KMS-11 (cell line): ENCODE results near the gene MYO1C.
A peak's percentile ranks its signal among the peaks of the same experiment; 100 is the strongest.
"Not testable (repeated sequence)": the region's sequence is repeated elsewhere in the genome, so short reads cannot be mapped to it uniquely, and the experiment has no call there.

ENCODE experiments used
- H2AFZ ChIP-seq: fragments of 200-600 bp; sonication (generic); 2 replicates; pipeline ENCODE4 v1.6.1; 2016; ENCODE audit warnings: antibody characterized with exemption, mixed run types, low read depth
- H3K27ac ChIP-seq: fragments of 200-600 bp; sonication (generic); 2 replicates; pipeline ENCODE4 v1.6.1; 2016; ENCODE audit warnings: mild to moderate bottlenecking, mixed run types
- H3K27me3 ChIP-seq: fragments of 200-600 bp; sonication (generic); 2 replicates; pipeline ENCODE4 v1.6.1; 2017; ENCODE audit warnings: mild to moderate bottlenecking, low read depth, mixed run types, moderate library complexity; ENCODE audit not compliant: insufficient read depth
- H3K36me3 ChIP-seq: fragments of 200-600 bp; sonication (generic); 2 replicates; pipeline ENCODE4 v1.6.1; 2017; ENCODE audit warnings: mild to moderate bottlenecking, mixed run types; ENCODE audit not compliant: insufficient read depth
- H3K4me1 ChIP-seq: fragments of 200-600 bp; sonication (generic); 2 replicates; pipeline ENCODE4 v1.6.1; 2016; ENCODE audit warnings: mild to moderate bottlenecking, low read depth, mixed run types; ENCODE audit not compliant: poor library complexity, severe bottlenecking
- H3K4me2 ChIP-seq: fragments of 200-600 bp; sonication (generic); 2 replicates; pipeline ENCODE4 v1.7.0; 2016; ENCODE audit warnings: mild to moderate bottlenecking, mixed run types
- H3K4me3 ChIP-seq: fragments of 200-600 bp; sonication (generic); IDR thresholded peaks from 2 replicates; pipeline ENCODE4 v1.6.1; 2017; ENCODE audit warnings: low read depth, low read length, mixed read lengths; ENCODE audit not compliant: insufficient read depth
- H3K79me2 ChIP-seq: fragments of 200-600 bp; sonication (generic); 2 replicates; pipeline ENCODE4 v1.6.1; 2016; ENCODE audit warnings: low read depth, mixed run types; ENCODE audit not compliant: insufficient read depth
- H3K9ac ChIP-seq: fragments of 200-600 bp; sonication (generic); 2 replicates; pipeline ENCODE4 v1.6.1; 2016; ENCODE audit warnings: mild to moderate bottlenecking, mixed run types
- H4K20me1 ChIP-seq: fragments of 200-600 bp; sonication (generic); 2 replicates; pipeline ENCODE4 v1.6.1; 2016; ENCODE audit warnings: mild to moderate bottlenecking, mixed run types; ENCODE audit not compliant: insufficient read depth
- TF ChIP-seq, protein P1 (sequence below): fragments of 200-600 bp; sonication (generic); conservative IDR thresholded peaks from 2 replicates; pipeline ENCODE4 v1.6.1; 2017; ENCODE audit warnings: low read depth, mild to moderate bottlenecking, antibody characterized with exemption, low read length, moderate library complexity, mixed read lengths

The MYO1C gene

DNA sequence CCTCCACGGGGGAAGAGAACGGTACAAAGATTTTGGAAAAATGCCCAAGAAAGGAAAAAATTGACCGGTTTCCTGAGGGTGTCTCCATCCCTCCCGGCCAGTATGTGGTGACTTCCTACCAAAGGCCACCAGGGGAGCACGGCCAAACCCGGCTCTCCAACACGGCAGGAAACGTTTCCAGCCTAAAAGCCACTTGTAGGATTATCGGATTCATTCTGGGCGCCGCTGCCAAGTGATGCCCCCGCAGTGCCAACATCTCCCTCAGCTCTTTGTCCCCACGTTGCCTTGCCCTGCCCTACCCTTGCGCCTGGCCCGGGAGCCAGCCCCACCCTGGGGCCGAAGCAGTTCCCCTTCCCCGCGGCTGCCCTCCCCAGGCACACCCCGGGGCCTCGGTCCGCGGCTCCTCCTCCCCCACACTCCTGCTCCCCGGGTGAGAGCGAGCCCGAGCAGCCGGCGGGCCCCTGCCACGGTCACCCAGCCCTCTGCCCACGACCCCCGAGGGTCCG is 37.1 kb downstream of the MYO1C start:
- H4K20me1 ChIP-seq: no peaks in the 10 kb centered on the region
- peaks cover 52% of the 10 kb centered on the region for H3K79me2 ChIP-seq
- H3K36me3 ChIP-seq: no peaks in the 10 kb centered on the region
- peak overlapping the region; percentile 26; the same call in 1 of the 2 replicates for H2AFZ ChIP-seq
- peak overlapping the region; percentile 78 for H3K9ac ChIP-seq
- H3K4me2 ChIP-seq: peak overlapping the region; percentile 84
- TF ChIP-seq, protein P1, sequence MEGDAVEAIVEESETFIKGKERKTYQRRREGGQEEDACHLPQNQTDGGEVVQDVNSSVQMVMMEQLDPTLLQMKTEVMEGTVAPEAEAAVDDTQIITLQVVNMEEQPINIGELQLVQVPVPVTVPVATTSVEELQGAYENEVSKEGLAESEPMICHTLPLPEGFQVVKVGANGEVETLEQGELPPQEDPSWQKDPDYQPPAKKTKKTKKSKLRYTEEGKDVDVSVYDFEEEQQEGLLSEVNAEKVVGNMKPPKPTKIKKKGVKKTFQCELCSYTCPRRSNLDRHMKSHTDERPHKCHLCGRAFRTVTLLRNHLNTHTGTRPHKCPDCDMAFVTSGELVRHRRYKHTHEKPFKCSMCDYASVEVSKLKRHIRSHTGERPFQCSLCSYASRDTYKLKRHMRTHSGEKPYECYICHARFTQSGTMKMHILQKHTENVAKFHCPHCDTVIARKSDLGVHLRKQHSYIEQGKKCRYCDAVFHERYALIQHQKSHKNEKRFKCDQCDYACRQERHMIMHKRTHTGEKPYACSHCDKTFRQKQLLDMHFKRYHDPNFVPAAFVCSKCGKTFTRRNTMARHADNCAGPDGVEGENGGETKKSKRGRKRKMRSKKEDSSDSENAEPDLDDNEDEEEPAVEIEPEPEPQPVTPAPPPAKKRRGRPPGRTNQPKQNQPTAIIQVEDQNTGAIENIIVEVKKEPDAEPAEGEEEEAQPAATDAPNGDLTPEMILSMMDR: peak; percentile 39; the same call in 1 of the 2 replicates
- H3K4me3 ChIP-seq: no peak overlapping the region
- peak overlapping the region; percentile 63 for H3K27ac ChIP-seq
- no peaks in the 10 kb centered on the region for H3K27me3 ChIP-seq
- peaks cover 18% of the 10 kb centered on the region for H3K4me1 ChIP-seq

- 0 out of 2 replicates have a peak overlapping the region, but pooled peaks have one; percentile 78 for H3K9ac ChIP-seq
- H3K27ac ChIP-seq: no peak overlapping the region
- H3K79me2 ChIP-seq: peaks cover 60% of the 10 kb centered on the region
- H2AFZ ChIP-seq: no peak overlapping the region
- no peaks in the 10 kb centered on the region for H3K36me3 ChIP-seq
- H3K4me3 ChIP-seq: no peak overlapping the region
- peak overlapping the region; percentile 84 for H3K4me2 ChIP-seq
- TF ChIP-seq, protein P1: no peak
- no peaks in the 10 kb centered on the region for H4K20me1 ChIP-seq
- peaks cover 18% of the 10 kb centered on the region for H3K4me1 ChIP-seq
- no peaks in the 10 kb centered on the region for H3K27me3 ChIP-seq
These were observed 37.9 kb downstream of the MYO1C start for GRCh38 chr17:1454541-1454940.

DNA sequence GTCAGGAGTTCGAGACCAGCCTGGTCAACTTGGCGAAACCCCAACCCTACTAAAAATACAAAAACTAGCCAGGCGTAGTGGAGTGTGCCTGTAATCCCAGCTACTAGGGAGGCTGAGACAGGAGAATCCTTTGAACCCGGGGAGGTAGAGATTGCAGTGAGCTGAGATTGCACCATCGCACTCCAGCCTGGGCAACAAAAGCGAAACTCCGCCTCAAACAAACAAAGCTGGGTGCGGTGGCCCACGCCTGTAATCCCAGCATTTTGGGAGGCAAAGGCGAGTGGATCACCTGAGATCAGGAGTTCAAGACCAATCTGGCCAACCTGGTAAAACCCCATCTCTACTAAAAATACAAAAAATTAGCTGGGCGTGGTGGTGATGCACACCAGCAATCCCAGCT is 38.8 kb downstream of the MYO1C start:
- not testable (repeated sequence) for H3K36me3 ChIP-seq, H3K9ac ChIP-seq

DNA sequence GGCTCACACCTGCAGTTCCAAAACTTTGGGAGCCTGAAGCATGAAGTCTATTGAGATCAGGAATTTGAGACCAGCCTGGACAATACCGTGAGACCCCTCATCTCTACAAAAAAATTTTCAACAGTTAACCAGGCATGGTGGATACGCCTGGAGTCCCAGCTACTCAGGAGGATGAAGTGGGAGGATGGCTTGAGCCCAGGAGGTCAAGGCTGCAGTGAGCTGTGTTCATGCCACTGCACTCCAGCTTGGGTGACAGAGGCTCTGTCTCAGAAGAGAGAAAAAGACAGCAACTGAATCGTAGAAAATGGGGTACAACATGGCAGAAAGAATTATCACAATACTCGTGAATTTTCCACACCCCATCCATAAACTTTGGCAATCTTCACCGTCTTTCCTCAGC is 39.6 kb downstream of the MYO1C start:
- TF ChIP-seq, protein P1: no peak
- H3K36me3 ChIP-seq: no peaks in the 10 kb centered on the region
- no peaks in the 10 kb centered on the region for H4K20me1 ChIP-seq
- H3K4me3 ChIP-seq: no peak overlapping the region
- H2AFZ ChIP-seq: no peak overlapping the region
- H3K27ac ChIP-seq: no peak overlapping the region
- peaks cover 18% of the 10 kb centered on the region for H3K4me1 ChIP-seq
- H3K27me3 ChIP-seq: no peaks in the 10 kb centered on the region
- peaks cover 77% of the 10 kb centered on the region for H3K79me2 ChIP-seq
- H3K4me2 ChIP-seq: no peak overlapping the region
- no peak overlapping the region for H3K9ac ChIP-seq

More for the DNA sequence above, 38.8 kb downstream of the MYO1C start:
- H3K4me2 ChIP-seq, H2AFZ ChIP-seq, H3K27me3 ChIP-seq, H4K20me1 ChIP-seq, H3K27ac ChIP-seq, H3K4me3 ChIP-seq: not testable (repeated sequence)
- Histone ChIP-seq H3K79me2 (peaks cover 68% of the 10 kb centered on the region), H3K4me1 (peaks cover 18% of the 10 kb centered on the region)

DNA sequence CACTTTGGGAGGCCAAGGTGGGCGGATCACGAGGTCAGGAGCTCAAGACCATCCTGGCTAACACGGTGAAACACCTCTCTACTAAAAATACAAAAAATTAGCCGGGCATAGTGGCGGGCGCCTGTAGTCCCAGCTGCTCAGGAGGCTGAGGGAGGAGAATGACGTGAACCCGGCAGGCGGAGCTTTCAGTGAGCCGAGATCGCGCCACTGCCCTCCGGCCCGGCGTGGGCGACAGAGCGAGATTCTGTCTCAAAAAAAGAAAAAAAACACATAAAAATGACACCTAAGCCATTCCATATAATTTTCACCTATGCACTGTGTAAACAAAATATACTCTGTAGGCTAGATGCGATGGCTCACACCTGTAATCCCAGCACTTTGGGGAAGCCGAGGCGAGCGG is 42.2 kb downstream of the MYO1C start:
- H4K20me1 ChIP-seq, H3K36me3 ChIP-seq: not testable (repeated sequence)
- peaks cover 13% of the 10 kb centered on the region for H3K4me1 ChIP-seq

More for the DNA sequence above, 42.2 kb downstream of the MYO1C start:
- not testable (repeated sequence) for H3K27ac ChIP-seq, H3K27me3 ChIP-seq, H3K9ac ChIP-seq, H3K4me2 ChIP-seq, H2AFZ ChIP-seq, H3K4me3 ChIP-seq
- H3K79me2 ChIP-seq: peaks cover 93% of the 10 kb centered on the region
